Brain microvascular endothelial cell (primary cell): Measurements from ENCODE around the gene OR6K3.

Experiments used
- DNase-seq: peaks from one replicate; pipeline ENCODE4 v3.0.0-alpha.2; 2020
- H3K27ac ChIP-seq: fragments of 250-450 bp; sonication (Bioruptor Pico); 2 replicates; pipeline ENCODE4 v1.5.1; 2020; ENCODE audit warnings: mild to moderate bottlenecking, moderate library complexity
- H3K27me3 ChIP-seq: fragments of 250-450 bp; sonication (Bioruptor Pico); replicated peaks from 2 replicates; pipeline ENCODE4 v1.5.1; 2020; ENCODE audit warnings: mild to moderate bottlenecking
- H3K36me3 ChIP-seq: fragments of 250-450 bp; sonication (Bioruptor Pico); replicated peaks from 2 replicates; pipeline ENCODE4 v1.5.1; 2020; ENCODE audit warnings: mild to moderate bottlenecking
- H3K4me3 ChIP-seq: 2 replicates; pipeline ENCODE4 v1.5.1; 2011; ENCODE audit warnings: low read depth, mild to moderate bottlenecking, control low read depth, low read length, moderate library complexity
- CTCF ChIP-seq: IDR thresholded peaks from 2 replicates; pipeline ENCODE4 v1.5.1; 2011; ENCODE audit warnings: low read depth, mild to moderate bottlenecking, moderate library complexity, low read length, control low read depth, inconsistent platforms; ENCODE audit errors: missing control alignments
- in situ Hi-C: cut with HindIII; loops from 2 replicates; pipeline ENCODE4 v1.10.0; 2017; ENCODE audit warnings: low sequenced_read_pairs, low pct_ligation_motif_present

The OR6K3 gene

GRCh38 chr1:158730453-158730852 lies 9.9 kb upstream of the OR6K3 start:
- Histone ChIP-seq H3K27ac (no peak overlapping the region), H3K4me3 (no peak overlapping the region), H3K36me3 (no peaks in the 10 kb centered on the region), H3K27me3 (no peaks in the 10 kb centered on the region)
- no peak for DNase-seq
- no peak for TF ChIP-seq CTCF
- in situ Hi-C loops: no loop called here

GRCh38 chr1:158728510-158729225 lies 8.1 kb upstream of the OR6K3 start:
- H3K4me3 ChIP-seq: no peak overlapping the region
- H3K27ac ChIP-seq: no peak overlapping the region
- TF ChIP-seq CTCF: no peak
- in situ Hi-C loops: no loop called here
- no peaks in the 10 kb centered on the region for H3K27me3 ChIP-seq
- DNase-seq: no peak
- no peaks in the 10 kb centered on the region for H3K36me3 ChIP-seq

GRCh38 chr1:158724442-158724841 lies 3.9 kb upstream of the OR6K3 start:
- no peak for TF ChIP-seq CTCF
- no peaks in the 10 kb centered on the region for H3K36me3 ChIP-seq
- no peak for DNase-seq
- no peak overlapping the region for H3K27ac ChIP-seq
- no peaks in the 10 kb centered on the region for H3K27me3 ChIP-seq
- in situ Hi-C loops: no loop called here
- H3K4me3 ChIP-seq: no peak overlapping the region

- H3K36me3 ChIP-seq: no peaks in the 10 kb centered on the region
- H3K27ac ChIP-seq: no peak overlapping the region
- in situ Hi-C loops: no loop called here
- no peak overlapping the region for H3K4me3 ChIP-seq
- TF ChIP-seq CTCF: no peak
- no peaks in the 10 kb centered on the region for H3K27me3 ChIP-seq
- no peak for DNase-seq
Observed at GRCh38 chr1:158719664-158720063, 856 bp downstream of the OR6K3 start.

GRCh38 chr1:158717344-158717743 lies 3.2 kb downstream of the OR6K3 start:
- in situ Hi-C loops: no loop called here
- no peak overlapping the region for H3K4me3 ChIP-seq
- no peaks in the 10 kb centered on the region for H3K36me3 ChIP-seq
- H3K27ac ChIP-seq: no peak overlapping the region
- DNase-seq: no peak
- TF ChIP-seq CTCF: no peak
- H3K27me3 ChIP-seq: no peaks in the 10 kb centered on the region

GRCh38 chr1:158716335-158716734 lies 4.2 kb downstream of the OR6K3 start:
- no peak for DNase-seq
- no peaks in the 10 kb centered on the region for H3K36me3 ChIP-seq
- no peak overlapping the region for H3K27ac ChIP-seq
- no peak overlapping the region for H3K4me3 ChIP-seq
- TF ChIP-seq CTCF: no peak
- no peaks in the 10 kb centered on the region for H3K27me3 ChIP-seq
- in situ Hi-C loops: no loop called here
